Transverse colon (tissue), 4 donors: Measurements from ENCODE around the gene TMEM45A.

Source experiments
- CTCF ChIP-seq, 5 experiments: fragments of 200-600 bp in 3 of 5; fragments of 450-650 bp in 2 of 5; sonication (generic) in 3 of 5; IDR thresholded peaks; 1 replicate in 2 of 5; 2 replicates in 3 of 5; pipeline ENCODE4 v1.5.1; 2016 to 2017; ENCODE audit warnings: antibody characterized with exemption in 5 of 5, inconsistent platforms in 3 of 5, mild to moderate bottlenecking in 2 of 5, moderate library complexity in 1 of 5
- POLR2A ChIP-seq: fragments of 450-650 bp; IDR thresholded peaks from one replicate; pipeline ENCODE4 v1.6.1; 2016; ENCODE audit warnings: antibody characterized with exemption, mild to moderate bottlenecking, moderate library complexity
- POLR2AphosphoS5 ChIP-seq, 3 donors: sonication (generic); formaldehyde crosslinking; IDR thresholded peaks; one replicate each; pipeline ENCODE4 v1.6.1; 2016; ENCODE audit warnings: antibody characterized with exemption in 3 of 3

GRCh38 chr3:100500320-100500880 is 8.0 kb downstream of the TMEM45A start:
- TF ChIP-seq POLR2AphosphoS5 (IDR thresholded peaks at IDR 0.05), result no peak
- no peak for TF ChIP-seq POLR2A
- no peak for TF ChIP-seq CTCF (IDR thresholded peaks at IDR 0.05)
